ENCODE results near the gene CCL15.
A peak's percentile ranks its signal among the peaks of the same experiment; 100 is the strongest.

CCL15 gene

DNA sequence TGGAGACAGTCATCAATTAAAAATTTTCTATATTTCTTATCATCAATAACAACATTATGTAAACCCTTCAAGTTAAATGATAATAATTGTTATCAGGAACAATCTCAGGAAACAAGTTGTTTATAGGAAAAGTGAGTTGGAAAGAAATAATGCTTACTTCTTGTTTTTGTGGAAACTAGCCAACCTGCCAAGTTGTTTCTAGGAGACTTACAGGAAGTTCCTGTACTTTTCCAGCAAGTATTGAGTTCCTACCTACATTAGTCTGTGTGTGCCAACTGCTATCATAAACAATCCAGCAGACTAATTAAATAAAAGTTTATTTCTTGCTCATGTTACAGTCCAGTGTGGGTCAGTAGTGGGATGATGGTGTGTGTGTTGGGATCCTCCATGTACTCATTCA lies 13.2 kb downstream of the CCL15 start:
- DNase-seq: no peak

DNA sequence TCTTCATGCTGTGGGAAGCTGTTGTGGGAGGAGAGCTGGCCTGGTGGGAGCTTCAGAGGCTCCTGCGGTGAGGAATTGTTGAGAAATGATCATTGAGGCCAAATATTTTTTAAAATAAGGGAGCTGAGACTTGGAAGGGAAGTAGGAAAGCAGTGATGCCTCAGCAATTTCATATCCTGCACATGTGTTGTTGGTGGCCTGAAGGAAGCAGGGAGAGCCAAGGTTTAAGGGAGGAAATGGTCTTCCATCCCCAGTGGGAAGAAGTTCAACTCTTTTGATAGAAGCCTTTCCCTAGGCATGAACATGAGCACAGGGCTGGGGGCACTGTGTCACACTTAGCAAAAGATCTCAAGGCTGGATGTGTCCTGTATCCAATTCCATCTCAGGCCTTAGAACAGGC lies 14.7 kb downstream of the CCL15 start, which contains the start of gene CCL14:
Gene CCL14 (minus strand): TSS at position 87 of the 400 bp plus-strand sequence. CDS start 80 bp downstream, at position 7.
- no peak for DNase-seq

GRCh38 chr17:35984140-35984539 lies 17.2 kb downstream of the CCL15 start:
- DNase-seq: no peak

DNA sequence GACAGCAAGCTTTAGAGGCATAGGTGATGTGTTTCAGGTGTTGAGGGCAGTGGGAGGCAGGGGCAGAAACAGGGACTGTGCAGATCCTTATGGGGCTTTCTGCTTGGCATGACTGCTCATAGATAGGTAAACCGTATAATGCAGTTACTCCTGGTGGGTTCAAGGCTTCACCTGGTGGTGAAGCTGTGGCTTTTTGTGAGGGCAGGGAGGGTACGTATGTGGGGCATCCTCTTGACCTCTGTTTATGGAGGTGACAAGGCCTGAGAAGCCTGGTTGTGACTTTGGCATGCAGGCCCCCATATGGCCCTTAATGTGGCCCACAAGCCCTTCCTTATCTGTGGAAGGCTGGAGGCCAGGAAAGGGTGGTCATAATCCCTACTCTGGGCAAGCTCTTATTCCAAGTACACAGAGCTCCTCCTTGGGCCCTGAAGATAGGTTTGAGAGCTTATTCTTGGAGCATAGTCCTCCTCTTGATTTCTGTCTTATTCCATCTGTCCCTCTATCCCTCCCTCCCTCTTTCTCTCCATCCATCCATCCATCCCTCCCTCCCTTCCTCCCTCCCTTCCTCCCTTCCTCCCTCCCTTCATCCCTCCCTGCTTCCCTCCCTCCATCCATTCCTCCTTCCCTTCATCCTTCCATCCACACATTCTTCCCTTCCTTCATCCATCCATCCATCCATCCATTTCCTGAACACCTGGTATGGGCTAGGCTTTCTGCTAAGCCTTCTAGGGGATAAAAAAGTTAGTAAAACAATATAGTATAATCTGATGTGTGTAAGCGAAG lies 18.8 kb downstream of the CCL15 start:
- no peak for DNase-seq

GRCh38 chr17:35981908-35982330 lies 19.4 kb downstream of the CCL15 start:
- DNase-seq: no peak

DNA sequence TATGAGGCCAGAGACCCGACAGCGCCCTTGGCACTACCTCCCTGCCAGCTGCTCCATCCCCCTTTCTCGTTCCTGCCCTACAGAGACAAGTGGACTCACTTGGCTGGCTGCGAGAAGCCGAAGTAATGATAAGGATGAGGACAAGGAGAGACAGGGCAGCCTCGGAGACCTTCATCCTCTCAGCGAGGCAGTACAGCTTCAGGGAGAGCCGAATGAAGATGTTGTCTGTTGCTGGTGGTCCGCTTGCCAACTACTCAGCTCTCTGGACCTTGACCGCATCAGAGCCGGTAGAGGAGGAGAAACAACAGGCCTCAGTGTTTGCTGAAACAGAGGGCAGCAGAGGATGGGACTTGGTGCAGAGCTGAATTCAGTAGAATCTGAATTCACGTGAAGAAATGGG lies 20.1 kb downstream of the CCL15 start, which contains the start of gene CCL16:
Gene CCL16 (minus strand): TSS at position 252 of the 400 bp plus-strand sequence. CDS start 77 bp downstream, at position 175.
- DNase-seq: no peak

GRCh38 chr17:35978346-35978745 lies 23.0 kb downstream of the CCL15 start:
- DNase-seq: no peak

GRCh38 chr17:35977509-35977908 lies 23.8 kb downstream of the CCL15 start:
- DNase-seq: no peak

- DNase-seq: no peak
These were observed 27.8 kb downstream of the CCL15 start for GRCh38 chr17:35973333-35974260.

GRCh38 chr17:35972945-35973332 lies 28.4 kb downstream of the CCL15 start:
- DNase-seq: no peak

DNA sequence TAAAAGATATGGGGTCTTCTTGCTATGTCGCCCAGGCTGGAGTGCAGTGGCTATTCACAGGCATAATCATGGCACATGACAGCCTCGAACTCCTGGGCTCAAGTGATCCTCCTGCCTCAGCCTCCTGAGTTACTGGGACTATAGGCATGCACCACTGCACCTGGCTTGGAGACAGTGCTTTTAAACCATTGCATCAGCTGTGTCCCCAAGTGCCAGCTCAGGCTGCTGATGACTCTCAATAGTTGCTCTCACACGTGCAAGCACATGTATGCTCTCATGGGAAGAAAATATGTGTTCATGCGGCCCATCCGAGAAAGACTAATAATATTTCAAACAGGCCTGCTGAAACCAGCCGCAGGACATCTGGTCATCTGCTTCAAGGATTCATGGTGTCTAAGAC lies 28.8 kb downstream of the CCL15 start:
- DNase-seq: no peak

- no peak for DNase-seq
These were observed 29.3 kb downstream of the CCL15 start for GRCh38 chr17:35972066-35972465.

GRCh38 chr17:35969558-35970380 lies 31.6 kb downstream of the CCL15 start:
- peak; percentile 56 for DNase-seq

GRCh38 chr17:35968520-35969054 lies 32.8 kb downstream of the CCL15 start:
- no peak for DNase-seq

DNA sequence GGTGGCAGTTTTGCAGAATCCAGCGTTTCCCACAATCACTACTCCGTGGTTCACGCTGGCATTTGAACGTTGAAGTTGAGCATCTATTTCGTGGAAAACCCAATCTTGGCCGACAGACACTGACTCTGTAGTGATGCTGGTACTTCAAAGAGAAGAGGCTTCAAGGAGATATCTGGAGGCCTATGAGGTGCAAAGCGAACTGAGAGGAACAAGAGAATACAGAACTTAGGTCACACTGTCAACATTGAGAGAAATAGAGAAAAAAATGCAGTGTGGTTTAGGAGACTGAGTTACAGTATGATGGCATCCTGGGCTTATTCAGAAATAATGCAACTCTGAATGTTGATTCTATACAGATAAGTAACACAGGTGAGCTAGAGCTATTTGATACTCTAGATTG lies 36.1 kb downstream of the CCL15 start:
- no peak for DNase-seq

DNA sequence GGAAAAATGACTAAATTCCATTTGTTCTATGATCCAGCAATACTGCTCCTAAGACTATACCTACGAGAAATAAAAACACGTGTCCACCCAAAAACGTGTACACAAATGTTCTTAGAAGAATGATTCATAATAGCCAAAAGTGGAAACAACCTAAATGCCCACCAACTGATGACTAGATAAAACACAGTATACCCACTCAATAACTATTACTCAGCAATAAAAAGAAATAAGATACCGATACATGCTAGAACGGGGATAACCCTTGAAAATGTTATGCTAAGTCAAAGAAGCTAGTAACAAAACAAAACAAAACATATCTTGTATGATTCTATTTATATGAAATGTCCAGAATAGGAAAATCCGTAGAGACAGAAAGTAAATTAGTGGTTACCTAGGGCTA lies 37.7 kb downstream of the CCL15 start:
- DNase-seq: no peak

GRCh38 chr17:35953720-35954119 lies 47.6 kb downstream of the CCL15 start:
- no peak for DNase-seq

DNA sequence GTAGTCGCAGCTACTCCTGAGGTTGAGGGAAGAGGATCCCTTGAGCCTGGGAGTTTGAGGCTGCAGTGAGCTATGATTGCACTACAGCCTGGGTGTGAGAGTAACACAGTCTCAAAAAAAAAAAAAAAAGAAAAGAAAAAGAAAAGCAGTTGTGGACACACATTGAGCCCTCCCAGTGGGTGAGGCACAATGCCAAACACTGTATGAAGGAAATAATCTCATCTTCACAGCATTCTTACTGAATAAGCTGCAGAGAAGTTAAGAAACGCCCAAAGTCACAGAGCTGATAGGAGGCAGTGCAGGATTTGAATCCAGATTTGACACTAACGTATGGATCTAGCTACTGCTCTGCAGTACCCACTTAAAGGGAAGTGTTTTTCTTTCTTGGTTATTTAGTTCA lies 52.0 kb downstream of the CCL15 start:
- DNase-seq: no peak

GRCh38 chr17:35948092-35948491 lies 53.3 kb downstream of the CCL15 start:
- DNase-seq: no peak
